ENCODE data around the gene ZNF286A.
"Not testable (repeated sequence)": the region's sequence is repeated elsewhere in the genome, so short reads cannot be mapped to it uniquely, and the experiment has no call there.

The ZNF286A gene

DNA sequence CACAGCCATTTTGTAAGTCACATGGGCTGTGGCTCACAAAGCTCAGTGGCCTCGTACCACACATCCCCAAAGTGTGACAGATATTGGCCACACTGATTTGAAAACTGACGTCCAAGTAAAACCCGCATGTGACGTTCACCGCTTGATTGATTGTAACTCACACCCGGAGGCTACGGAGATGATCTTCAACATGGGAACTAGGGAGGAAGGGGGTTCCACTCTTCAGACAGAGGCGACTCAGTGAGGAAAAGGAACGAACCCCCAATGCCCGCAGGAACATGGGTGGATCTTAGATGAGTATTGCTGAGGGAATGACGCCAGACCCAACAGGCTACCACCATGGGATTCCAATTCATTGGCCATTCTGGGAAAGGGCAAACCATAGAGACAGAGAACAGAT lies 39.7 kb downstream of the ZNF286A start:
- H3K27ac ChIP-seq (ENCODE audit: low read depth, low read length); H3K27me3 ChIP-seq (ENCODE audit: control insufficient read depth, insufficient read depth, low read length); H3K9me3 ChIP-seq (ENCODE audit: control insufficient read depth, insufficient read depth, low read depth, low read length); H3K4me3 ChIP-seq (ENCODE audit: low read depth, low read length); H3K9ac ChIP-seq (ENCODE audit: low read length); H3K4me1 ChIP-seq (ENCODE audit: control insufficient read depth, insufficient read depth, low read length); H3K36me3 ChIP-seq (ENCODE audit: control insufficient read depth, insufficient read depth, low read length): not testable (repeated sequence)

GRCh38 chr17:15740041-15740440 lies 40.5 kb downstream of the ZNF286A start:
- not testable (repeated sequence) for H3K27me3 ChIP-seq (ENCODE audit: control insufficient read depth, insufficient read depth, low read length); H3K36me3 ChIP-seq (ENCODE audit: control insufficient read depth, insufficient read depth, low read length); H3K27ac ChIP-seq (ENCODE audit: low read depth, low read length); H3K4me1 ChIP-seq (ENCODE audit: control insufficient read depth, insufficient read depth, low read length); H3K4me3 ChIP-seq (ENCODE audit: low read depth, low read length); H3K9me3 ChIP-seq (ENCODE audit: control insufficient read depth, insufficient read depth, low read depth, low read length); H3K9ac ChIP-seq (ENCODE audit: low read length)

GRCh38 chr17:15740570-15741120 lies 41.1 kb downstream of the ZNF286A start:
- Histone ChIP-seq H3K27me3 (ENCODE audit: control insufficient read depth, insufficient read depth, low read length) (no peaks in the 10 kb centered on the region), H3K9ac (ENCODE audit: low read length) (no peak overlapping the region), H3K4me3 (ENCODE audit: low read depth, low read length) (no peak overlapping the region), H3K9me3 (ENCODE audit: control insufficient read depth, insufficient read depth, low read depth, low read length) (no peaks in the 10 kb centered on the region), H3K36me3 (ENCODE audit: control insufficient read depth, insufficient read depth, low read length) (no peaks in the 10 kb centered on the region), H3K27ac (ENCODE audit: low read depth, low read length) (no peak overlapping the region), H3K4me1 (ENCODE audit: control insufficient read depth, insufficient read depth, low read length) (no peaks in the 10 kb centered on the region; the same call in 1 of the 2 replicates)

DNA sequence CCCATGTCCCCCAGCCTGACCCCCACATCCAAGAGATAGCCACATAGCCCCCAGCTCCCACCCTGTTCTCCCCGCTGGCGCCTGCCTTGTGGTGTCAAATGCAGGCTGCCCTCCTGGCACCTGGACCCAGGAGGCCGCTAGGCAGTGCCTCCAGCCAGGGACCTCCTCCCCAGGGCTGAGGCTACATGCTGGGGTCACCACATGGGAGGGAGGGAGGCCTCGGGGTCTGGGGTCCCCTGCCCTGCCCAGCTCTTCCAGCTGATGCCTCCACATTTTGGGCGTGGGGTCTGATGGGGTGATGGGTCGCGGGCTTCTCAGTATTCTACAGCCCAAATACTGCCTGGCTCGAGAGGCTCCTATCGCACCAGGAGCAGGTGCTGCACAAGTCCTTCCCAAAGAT lies 42.1 kb downstream of the ZNF286A start:
- no peak overlapping the region for H3K27ac ChIP-seq (ENCODE audit: low read depth, low read length)
- no peaks in the 10 kb centered on the region for H3K27me3 ChIP-seq (ENCODE audit: control insufficient read depth, insufficient read depth, low read length)
- H3K9ac ChIP-seq (ENCODE audit: low read length), result no peak overlapping the region
- no peaks in the 10 kb centered on the region; the same call in 1 of the 2 replicates for H3K4me1 ChIP-seq (ENCODE audit: control insufficient read depth, insufficient read depth, low read length)
- no peak overlapping the region for H3K4me3 ChIP-seq (ENCODE audit: low read depth, low read length)
- no peaks in the 10 kb centered on the region; the same call in 1 of the 2 replicates for H3K9me3 ChIP-seq (ENCODE audit: control insufficient read depth, insufficient read depth, low read depth, low read length)
- H3K36me3 ChIP-seq (ENCODE audit: control insufficient read depth, insufficient read depth, low read length), result no peaks in the 10 kb centered on the region

DNA sequence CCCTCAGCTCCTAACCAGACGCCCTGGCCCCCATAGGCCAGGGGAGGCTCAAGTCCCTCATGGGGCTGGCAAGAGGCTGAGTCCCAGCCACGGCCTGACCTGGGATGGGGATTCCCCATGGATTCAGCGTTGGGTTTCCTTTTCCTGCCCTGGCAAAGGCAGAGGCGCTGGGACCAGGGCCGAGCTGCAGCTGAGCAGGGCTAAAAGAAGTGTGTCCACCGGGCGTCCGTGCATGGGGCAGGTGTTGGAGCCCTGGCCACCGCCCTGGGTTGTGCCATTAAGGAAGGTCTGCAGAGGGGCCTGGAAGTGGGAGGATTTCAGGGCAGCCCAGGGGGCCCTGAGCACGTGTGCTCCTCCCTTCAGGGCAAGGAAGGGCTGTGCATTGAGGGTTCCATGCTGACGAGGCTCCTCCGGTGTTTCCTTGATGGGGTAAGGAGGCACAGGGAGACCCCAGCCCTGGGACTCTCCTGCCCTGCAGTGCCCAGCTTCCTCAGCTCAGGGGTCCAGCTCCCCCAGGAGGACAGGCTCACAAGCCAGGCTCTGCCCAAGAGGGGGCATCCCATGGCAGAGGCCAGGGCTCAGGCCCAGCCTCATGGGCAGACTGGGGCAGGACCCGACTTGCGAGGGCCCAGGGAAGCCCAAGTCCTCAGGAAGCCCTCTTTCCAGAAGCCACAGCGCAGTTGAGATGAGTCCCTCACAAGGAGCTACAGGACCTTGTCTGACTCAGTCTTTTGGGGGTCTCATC lies 42.7 kb downstream of the ZNF286A start:
- Histone ChIP-seq H3K9ac (ENCODE audit: low read length) (no peak overlapping the region), H3K27me3 (ENCODE audit: control insufficient read depth, insufficient read depth, low read length) (no peaks in the 10 kb centered on the region)

DNA sequence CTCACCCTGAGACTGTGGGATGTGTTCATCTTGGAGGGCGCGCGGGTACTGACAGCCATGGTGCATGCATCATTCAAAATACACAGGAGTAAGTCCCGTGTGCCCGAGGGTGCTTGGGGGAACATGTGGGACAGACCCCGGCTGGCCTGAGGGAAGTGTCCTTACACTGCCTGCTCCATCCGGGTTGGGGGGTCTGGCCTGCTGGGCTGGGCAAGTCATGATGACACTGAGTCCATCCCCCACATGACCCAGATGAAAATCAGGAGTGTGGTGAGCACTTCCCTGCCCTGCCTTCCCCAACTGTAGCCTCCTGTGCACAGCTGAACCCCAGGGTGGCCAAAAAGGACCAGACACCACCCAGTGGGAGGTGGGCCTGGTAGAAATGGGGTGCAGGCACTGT lies 43.4 kb downstream of the ZNF286A start:
- Histone ChIP-seq H3K36me3 (ENCODE audit: control insufficient read depth, insufficient read depth, low read length) (no peaks in the 10 kb centered on the region), H3K4me1 (ENCODE audit: control insufficient read depth, insufficient read depth, low read length) (no peaks in the 10 kb centered on the region; the same call in 1 of the 2 replicates), H3K4me3 (ENCODE audit: low read depth, low read length) (no peak overlapping the region), H3K9me3 (ENCODE audit: control insufficient read depth, insufficient read depth, low read depth, low read length) (peaks cover 4% of the 10 kb centered on the region; the same call in 1 of the 2 replicates), H3K27me3 (ENCODE audit: control insufficient read depth, insufficient read depth, low read length) (no peaks in the 10 kb centered on the region), H3K27ac (ENCODE audit: low read depth, low read length) (no peak overlapping the region), H3K9ac (ENCODE audit: low read length) (no peak overlapping the region)

More for the DNA sequence above, 42.7 kb downstream of the ZNF286A start:
- H3K9me3 ChIP-seq (ENCODE audit: control insufficient read depth, insufficient read depth, low read depth, low read length), result peaks cover 4% of the 10 kb centered on the region; the same call in 1 of the 2 replicates
- no peak overlapping the region for H3K27ac ChIP-seq (ENCODE audit: low read depth, low read length)
- no peaks in the 10 kb centered on the region for H3K36me3 ChIP-seq (ENCODE audit: control insufficient read depth, insufficient read depth, low read length)
- no peak overlapping the region for H3K4me3 ChIP-seq (ENCODE audit: low read depth, low read length)
- no peaks in the 10 kb centered on the region; the same call in 1 of the 2 replicates for H3K4me1 ChIP-seq (ENCODE audit: control insufficient read depth, insufficient read depth, low read length)

DNA sequence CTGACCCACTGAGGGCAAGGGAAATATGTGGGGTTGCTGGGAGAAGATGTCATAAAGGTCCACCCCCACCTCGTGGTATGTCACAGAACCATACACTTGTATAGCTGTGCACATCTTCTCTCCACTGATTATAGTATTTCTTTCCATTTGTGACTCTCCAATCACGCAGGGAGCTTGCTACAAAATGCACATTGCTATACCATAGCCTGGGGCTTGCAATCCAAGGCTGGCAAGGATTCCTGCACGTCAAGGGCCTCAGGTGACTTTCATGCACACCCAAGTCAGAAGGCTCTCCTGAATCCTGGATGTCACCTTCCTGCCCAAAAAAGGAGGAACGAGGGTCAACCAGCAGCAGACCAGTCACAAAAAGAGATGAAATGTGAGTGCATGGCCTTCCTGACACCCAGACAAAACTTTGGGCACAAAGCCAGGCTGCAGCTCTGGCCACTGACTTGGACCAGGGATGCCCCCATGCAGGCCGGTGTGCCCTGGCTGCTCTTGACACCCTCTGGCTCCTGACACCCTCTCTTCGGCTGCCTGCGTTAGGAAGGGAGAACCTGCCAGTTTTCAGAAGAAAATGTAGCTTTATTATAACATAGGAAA lies 44.6 kb downstream of the ZNF286A start:
- H3K9me3 ChIP-seq (ENCODE audit: control insufficient read depth, insufficient read depth, low read depth, low read length), result peaks cover 4% of the 10 kb centered on the region; the same call in 1 of the 2 replicates
- no peaks in the 10 kb centered on the region; the same call in 1 of the 2 replicates for H3K4me1 ChIP-seq (ENCODE audit: control insufficient read depth, insufficient read depth, low read length)
- H3K27me3 ChIP-seq (ENCODE audit: control insufficient read depth, insufficient read depth, low read length), result no peaks in the 10 kb centered on the region
- H3K9ac ChIP-seq (ENCODE audit: low read length), result no peak overlapping the region
- H3K27ac ChIP-seq (ENCODE audit: low read depth, low read length), result no peak overlapping the region
- no peaks in the 10 kb centered on the region for H3K36me3 ChIP-seq (ENCODE audit: control insufficient read depth, insufficient read depth, low read length)
- no peak overlapping the region for H3K4me3 ChIP-seq (ENCODE audit: low read depth, low read length)

DNA sequence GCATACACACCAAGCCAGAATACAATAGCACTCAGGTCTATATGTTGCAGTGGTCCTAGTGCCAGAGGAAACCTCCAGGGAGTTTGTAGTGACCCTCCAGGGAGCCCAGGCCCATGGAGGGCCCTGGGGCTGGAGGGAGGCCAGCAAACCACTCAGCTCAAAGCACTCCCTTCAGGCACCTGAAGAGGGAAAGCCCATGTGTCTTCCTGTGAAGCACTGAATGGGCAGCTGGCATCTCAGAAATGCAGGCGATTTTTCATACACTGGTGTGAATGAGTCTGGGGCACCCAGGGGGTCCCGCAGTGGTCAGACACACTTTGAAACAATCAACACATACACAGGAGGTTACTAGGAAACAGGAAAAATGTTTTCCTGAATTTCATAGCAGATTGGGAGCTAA lies 45.3 kb downstream of the ZNF286A start:
- Histone ChIP-seq H3K27ac (ENCODE audit: low read depth, low read length) (no peak overlapping the region), H3K36me3 (ENCODE audit: control insufficient read depth, insufficient read depth, low read length) (no peaks in the 10 kb centered on the region), H3K4me1 (ENCODE audit: control insufficient read depth, insufficient read depth, low read length) (no peaks in the 10 kb centered on the region; the same call in 1 of the 2 replicates), H3K9me3 (ENCODE audit: control insufficient read depth, insufficient read depth, low read depth, low read length) (peaks cover 4% of the 10 kb centered on the region; the same call in 1 of the 2 replicates), H3K27me3 (ENCODE audit: control insufficient read depth, insufficient read depth, low read length) (no peaks in the 10 kb centered on the region), H3K9ac (ENCODE audit: low read length) (no peak overlapping the region), H3K4me3 (ENCODE audit: low read depth, low read length) (no peak overlapping the region)

- H3K9me3 ChIP-seq (ENCODE audit: control insufficient read depth, insufficient read depth, low read depth, low read length); H3K36me3 ChIP-seq (ENCODE audit: control insufficient read depth, insufficient read depth, low read length); H3K27ac ChIP-seq (ENCODE audit: low read depth, low read length); H3K27me3 ChIP-seq (ENCODE audit: control insufficient read depth, insufficient read depth, low read length); H3K4me1 ChIP-seq (ENCODE audit: control insufficient read depth, insufficient read depth, low read length); H3K9ac ChIP-seq (ENCODE audit: low read length); H3K4me3 ChIP-seq (ENCODE audit: low read depth, low read length): not testable (repeated sequence)
Measured at GRCh38 chr17:15749403-15749802, 49.9 kb downstream of the ZNF286A start.

DNA sequence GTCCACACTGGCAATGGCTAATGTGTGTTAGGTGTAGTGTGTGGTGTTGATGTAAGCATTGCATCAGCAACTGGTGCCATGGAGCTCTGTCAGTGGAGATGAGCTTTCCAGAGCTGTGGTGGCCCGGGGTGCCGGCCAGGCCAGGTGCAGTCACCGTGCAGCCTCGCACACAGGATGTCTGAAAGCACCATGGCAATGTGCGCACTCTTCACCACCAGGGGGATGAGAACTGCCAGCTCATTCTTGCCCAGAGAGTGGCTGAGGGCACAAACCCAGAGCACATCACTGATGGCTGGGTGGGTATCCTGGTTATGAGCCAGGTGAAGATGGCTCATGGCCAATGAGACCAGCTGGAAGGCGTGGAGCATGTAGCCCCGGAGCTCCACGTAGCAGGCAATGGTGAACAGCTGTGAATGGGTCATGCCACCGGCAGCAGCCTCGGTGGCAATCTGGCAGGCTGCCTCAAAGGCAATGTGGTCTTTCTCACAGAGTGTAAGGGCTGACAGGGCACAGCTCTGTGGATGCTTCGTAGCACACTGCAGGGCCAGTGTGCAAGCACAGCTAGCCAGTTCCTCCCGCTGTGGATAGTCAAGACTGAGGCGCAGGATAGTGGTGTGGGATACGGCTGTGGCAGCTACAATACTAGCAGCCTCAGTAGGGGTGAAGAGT lies 69.4 kb downstream of the ZNF286A start:
- not testable (repeated sequence) for H3K27ac ChIP-seq (ENCODE audit: low read depth, low read length); H3K9me3 ChIP-seq (ENCODE audit: control insufficient read depth, insufficient read depth, low read depth, low read length); H3K4me1 ChIP-seq (ENCODE audit: control insufficient read depth, insufficient read depth, low read length); H3K9ac ChIP-seq (ENCODE audit: low read length); H3K4me3 ChIP-seq (ENCODE audit: low read depth, low read length); H3K36me3 ChIP-seq (ENCODE audit: control insufficient read depth, insufficient read depth, low read length); H3K27me3 ChIP-seq (ENCODE audit: control insufficient read depth, insufficient read depth, low read length)
